ENCODE measurements around the gene SMAP1.
"Not testable (repeated sequence)": the region's sequence is repeated elsewhere in the genome, so short reads cannot be mapped to it uniquely, and the experiment has no call there.

SMAP1 gene

DNA sequence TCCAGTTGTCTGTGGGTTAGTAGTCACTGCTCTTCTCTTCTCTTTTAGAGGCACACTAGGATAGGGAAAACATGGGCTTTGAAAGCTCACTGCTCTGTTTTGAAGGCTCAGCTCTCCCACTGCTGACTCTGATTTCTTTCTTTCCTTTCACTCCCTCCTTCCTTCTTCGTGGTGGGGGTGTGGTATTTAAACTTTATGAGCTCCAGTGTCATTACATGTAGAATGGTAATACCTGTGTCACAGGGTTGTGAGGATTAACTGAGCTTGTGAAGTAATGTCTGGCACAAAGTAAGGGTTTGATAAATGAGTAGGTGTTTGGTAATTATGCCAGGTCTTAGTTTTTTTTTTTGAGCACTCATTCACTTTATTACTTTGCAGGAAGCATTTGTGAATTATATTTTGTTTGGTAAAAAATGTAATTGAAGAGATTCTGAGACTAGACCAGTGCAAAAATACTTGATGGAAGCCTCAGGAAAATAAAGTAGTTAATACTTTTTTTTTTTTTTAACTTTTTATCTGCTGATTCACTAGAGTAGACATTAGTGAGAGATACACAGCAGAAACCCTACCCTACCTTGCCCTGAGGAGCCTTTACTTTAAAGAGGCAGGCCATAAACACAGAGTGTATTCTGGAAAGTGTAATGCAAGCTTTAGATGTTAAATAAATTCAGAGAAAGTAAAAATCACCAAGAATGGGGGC is 17.3 kb downstream of the SMAP1 start:
- DNase-seq: no peak

DNA sequence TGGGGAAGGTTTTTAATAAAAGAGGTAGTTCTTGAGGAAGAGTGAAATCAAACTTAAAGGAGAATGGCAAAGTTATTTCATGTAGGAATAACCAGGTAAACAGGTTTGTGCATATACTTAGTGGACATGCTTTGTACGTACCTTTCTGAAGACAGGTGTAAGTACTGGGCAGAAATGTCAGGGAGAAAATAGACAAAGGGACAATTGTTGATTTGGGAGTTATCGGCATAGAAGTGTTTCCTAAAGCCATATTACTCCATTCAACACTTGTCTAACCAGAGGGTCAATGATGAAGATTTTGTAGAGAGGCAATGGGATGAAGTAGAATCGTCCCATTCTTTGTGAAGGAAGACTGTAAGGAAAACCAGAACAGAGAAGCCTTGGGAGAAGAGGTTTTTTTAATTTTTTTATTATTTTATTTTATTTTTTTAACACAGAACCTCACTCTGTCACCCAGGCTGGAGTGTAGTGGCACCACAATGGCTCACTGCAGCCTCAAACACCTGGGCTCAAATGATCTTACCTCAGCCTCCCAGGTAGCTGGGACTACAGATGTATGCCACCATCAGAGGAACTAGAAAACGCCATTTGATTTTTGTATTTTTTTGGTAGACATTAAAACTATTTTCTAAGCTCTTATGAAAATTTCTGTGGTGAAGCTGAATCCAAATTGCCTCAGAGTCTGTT is 18.0 kb downstream of the SMAP1 start:
- no peak for DNase-seq

DNA sequence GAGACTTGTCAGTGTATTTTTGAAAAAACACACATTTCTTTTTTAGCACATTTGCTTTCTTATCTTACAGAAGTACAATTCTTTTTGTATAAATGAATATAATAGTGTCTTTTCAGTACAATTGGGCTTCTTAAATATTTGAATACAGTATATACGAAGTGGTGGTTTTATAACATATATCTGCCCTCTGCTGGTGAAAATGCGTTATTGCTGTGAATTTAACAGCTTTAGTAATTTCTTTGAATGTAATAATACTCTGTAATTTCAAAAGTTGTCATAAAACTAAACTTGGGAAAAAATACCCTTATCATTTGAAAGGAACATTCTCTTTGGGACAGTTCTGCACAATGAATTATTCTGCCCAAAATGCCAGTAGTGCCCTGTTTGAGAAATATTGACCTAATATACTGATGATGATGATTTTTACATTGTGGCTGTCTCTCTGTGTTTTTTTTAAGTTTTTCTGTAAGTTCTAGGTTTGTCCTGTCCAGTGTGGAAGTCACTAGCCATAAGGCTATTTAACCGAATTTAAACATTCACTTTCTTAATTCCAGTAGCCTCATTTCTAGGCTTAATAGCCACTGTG is 19.0 kb downstream of the SMAP1 start:
- DNase-seq: no peak

DNA sequence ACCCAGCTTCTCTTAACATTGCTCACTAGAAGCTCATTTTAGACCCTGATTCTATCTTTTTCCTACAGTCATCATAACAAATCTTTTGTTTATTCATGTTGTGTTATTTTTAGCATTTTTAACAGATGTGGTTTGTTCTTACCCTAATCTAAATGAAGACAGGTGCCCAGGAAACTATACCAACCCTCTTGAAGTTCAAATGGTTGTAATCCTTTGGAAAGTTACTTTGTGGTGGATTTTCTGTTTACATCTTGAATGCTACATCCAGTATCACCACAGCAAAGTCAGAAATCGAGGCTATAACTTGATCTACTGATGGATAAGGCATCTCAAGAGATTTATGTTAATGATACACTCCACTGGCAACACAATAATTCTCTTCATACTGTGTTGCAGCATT is 26.2 kb downstream of the SMAP1 start:
- no peak for DNase-seq

DNA sequence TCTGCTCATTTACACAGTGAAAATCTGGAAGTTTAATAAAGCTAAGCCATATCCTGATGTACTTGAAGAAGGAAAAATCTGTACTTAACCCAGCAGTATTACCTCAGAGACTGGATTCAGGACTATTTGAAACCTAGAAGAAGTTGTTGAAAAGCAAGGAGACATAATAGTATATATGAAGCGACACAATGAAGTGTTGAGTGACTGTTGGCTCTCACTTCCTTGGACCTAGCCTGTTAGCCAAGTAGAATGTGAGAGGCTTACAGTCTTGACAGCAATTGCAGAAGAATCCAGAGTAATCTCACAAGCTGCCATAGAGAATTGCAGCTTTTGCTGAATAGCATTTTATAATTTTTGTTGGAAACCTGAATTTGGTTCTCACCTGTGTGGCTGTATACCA is 26.7 kb downstream of the SMAP1 start:
- DNase-seq: no peak

DNA sequence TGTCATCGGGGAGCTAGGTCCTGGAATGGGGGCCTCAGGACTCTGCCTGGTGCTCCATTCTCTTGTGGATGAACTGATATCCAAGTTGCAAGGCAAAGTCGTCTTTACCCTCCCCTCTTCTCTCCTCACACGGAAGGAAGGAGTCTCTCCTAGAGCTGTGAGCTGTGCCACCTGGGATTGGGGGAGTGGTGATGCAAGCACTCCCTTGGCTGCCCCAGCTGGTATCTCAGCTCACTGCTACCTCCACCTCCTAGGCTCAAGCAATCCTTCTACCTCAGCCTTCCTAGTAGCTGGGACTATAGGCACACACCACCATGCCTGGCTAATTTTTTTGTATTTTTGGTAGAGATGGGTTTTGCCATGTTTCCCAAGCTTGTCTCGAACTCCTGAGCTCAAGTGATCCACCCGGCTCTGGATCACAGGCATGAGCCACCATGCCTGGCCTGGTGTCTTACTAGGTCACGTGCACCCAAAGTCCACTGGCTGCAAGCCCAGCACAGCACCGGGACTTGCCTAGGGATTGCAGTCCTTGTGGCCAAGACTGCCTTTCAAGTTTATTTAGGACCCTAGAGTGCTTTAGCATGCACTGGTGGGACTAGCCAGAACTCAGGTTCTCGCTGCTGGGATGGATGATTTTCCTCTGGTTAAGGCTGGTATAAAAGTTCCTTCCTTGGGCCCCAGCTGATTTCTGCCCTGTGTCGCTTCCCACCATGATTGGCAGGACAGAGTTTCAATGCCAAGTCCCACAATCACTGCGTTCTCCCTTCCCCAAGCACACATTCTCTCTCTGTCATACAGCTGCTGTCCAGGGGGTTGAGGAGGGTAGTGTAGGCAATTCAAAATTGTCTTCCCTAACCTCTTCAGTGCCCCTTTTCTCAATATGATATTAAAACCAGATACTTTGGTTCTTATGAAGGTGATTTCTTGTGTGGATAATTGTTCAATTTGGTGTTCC is 33.5 kb downstream of the SMAP1 start:
- no peak for DNase-seq

DNA sequence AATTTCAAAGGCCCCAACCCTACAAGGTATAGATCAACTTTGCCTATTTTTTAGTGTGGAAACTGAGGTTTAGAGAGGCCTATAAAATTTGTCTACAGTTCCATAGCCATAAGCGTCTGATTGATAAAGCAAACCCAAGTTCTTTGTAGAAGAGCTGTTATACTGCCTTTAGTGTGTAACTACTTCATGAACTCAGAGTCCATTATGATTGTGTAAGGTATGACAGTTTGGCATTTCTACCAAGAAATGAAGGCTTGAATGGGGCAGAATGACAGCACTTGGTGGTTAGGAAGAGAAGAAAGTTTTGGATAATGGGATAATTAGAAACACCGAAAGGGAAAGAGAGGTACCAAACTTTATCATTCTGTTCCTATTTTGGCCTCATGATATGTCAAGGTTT is 38.1 kb downstream of the SMAP1 start:
- no peak for DNase-seq

DNA sequence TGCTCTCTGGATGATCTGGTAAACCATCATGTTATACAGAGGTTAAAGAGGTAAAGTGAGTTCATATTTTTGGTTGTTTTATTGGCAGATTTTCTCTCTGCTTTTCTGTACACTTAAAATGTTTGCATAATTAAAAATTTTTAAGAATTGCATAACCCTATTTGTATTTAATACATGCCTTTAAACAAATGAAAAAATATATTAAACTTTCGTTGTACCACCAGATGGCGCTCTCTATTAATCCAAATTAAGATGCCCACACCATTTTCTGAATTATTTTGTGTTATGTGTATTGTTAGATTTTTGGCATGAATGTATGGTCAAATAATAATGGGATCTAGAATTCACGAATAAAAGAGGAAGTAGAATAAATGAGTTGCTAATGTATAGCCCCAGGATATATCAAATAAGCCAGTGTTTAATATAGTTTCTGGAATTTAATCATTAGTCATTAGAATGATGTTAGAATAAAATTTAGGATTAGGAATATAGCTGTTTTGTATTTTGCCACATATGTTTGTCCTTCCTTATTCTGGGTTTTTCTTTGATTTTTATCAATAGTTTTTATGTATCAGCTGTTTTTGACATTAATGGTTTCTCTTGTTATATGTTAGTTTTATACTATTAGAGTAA is 38.9 kb downstream of the SMAP1 start:
- DNase-seq: no peak

DNA sequence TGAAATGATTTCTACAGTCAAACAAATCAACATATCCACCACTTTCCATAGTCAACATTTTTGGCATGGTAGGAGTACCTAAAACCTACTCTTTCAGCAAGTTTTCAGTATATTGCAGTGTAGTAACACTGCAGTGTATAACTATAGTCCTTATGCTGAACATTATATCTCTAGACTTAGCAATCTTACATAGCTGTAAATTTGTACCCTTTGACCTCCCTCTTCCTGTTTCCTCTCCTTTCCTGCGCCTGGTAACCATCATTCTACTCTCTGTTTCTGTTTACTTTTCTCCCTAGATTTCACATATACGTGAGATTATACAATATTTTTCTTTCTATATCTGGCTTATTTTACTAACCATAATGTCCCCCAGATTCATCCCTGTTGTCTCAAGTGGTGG is 40.2 kb downstream of the SMAP1 start:
- no peak for DNase-seq

DNA sequence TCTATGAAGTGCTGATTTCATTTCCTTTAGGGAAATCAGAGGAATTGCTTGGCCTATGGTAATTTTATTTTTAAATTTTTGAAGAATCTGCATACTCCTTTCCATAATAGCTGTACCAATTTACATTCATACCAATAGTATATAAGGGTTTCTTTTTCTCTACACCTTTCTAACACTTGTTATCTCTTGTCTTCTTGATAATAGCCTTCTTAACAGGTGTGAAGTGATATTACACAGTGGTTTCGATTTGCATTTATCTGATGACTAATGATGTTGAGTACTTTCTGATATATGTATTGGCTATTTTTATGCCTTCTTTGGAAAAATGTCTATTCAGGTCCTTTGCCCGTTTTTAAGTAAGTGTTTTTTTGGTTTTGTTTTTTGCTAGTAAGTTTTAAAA is 40.8 kb downstream of the SMAP1 start:
- no peak for DNase-seq

DNA sequence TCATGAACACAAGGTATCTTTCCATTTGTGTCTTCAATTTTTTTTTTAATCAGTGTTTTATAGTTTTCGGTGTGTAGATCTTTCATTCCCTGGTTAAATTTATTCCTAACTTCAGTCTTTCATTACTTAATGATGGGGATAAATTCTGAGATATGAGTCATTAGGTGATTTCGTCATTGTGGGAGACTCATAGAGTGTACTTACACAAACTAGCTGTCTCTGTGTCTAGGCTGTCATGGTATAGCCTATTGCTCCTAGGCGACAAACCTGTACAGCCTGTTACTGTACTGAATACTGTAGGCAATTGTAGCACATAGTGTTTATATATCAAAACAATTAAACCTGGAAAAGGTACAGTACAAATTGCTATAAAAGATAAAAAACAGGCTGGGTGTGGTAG is 42.1 kb downstream of the SMAP1 start:
- DNase-seq: no peak

DNA sequence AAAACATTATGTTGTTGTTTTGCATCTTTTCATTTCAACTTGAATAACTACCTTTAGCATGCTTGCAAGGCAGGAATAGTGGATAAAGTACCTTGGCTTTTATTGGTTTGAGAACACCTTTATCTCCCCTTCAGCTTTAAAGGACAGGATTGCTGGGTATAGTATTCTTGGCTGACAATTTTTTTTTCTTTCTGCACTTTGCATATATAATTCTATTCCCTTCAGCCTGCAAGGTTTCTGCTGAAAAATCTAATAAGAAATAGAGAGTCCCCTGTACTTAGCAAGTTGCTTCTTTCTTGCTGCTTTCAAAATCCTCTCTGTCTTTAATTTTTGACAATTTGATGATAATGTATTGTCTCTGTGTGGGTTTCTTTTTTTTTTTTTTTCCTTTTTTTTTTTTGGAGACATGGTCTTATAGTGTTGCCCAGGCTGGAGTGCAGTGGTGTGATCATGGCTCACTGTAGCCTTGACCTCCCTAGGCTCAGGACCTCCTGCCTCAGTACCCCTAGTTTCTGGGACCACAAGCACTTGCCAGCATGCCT is 47.1 kb downstream of the SMAP1 start:
- no peak for DNase-seq

DNA sequence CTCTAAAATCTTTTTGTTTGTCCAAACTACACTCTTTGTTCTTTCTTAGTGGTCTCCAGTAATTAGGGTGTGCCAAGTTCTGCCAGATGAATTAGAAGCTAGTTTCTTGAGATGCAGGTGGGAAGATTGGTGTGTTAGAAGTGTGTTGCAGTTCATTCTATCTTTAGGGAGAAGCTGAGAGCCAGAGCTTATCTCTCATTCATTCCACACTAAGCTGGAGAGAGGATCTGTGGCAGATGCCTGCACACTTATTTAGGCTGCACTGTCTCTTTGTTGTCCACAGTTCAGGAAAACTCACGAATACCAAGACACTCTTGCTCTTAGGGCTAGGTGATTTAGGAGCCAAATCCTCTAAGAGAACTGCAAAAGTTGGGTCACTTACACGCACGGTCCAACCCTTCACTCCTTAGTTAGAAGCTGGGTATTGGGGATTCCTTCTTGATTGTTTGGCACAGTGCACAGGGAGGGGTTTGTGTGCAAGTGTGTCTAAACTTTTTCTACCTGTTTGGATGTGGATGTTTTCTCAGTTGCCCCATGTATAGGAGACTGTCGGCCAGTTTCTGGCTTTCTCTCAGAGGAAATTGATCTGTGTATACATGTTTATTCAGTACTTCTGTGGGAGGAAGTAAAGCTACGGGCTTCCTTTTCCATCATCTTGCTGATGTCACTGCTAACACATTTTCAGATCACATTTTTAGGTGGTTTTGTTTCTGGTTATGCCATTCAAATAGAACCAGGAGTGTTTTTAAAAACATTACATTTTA is 49.5 kb downstream of the SMAP1 start:
- DNase-seq: no peak

DNA sequence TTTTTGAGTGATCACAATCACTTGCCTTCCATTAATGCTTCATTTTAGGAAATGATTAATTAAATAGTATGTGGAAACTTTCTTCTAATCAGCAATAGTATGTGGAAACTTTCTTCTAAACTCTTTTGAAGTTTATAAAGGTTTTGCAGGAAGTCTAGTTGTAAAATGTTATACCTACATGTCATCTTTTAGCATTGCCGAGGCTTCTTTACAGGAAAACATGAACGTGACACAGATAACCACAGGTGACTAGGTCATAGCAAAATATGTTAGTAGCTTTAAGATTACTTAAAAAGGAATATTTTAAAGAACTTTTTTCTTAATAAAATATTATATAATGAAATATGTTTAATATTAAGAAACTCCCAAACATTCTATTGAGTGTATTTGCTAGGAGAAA is 56.8 kb downstream of the SMAP1 start:
- DNase-seq: no peak

DNA sequence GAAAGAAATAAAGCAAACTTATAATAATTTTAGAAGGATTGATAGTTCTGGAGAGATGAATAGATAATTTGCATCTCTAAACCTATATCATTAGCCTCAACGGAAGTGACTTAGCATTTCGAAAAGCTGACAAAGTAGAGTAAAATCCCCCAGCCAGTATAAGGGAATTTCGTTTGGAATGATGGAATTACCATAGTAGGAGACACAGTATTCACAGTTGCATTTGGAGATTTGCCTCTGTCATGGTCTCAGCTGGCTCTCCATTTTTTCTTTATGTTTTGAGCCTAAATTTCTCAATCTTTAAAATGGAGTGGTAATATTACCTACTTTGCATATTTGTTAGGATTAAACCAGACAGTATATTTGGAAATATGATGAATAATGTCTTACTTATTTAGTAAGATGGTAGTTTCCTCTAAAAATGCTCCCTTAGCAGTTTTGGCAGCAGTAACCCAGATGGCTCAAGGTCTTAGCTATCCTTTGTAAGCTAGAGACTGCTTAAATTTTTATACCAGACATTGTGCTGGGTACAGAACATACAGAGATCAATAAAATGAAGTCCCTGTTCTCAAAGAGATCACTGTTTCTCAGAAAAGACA is 58.2 kb downstream of the SMAP1 start:
- DNase-seq: no peak

DNA sequence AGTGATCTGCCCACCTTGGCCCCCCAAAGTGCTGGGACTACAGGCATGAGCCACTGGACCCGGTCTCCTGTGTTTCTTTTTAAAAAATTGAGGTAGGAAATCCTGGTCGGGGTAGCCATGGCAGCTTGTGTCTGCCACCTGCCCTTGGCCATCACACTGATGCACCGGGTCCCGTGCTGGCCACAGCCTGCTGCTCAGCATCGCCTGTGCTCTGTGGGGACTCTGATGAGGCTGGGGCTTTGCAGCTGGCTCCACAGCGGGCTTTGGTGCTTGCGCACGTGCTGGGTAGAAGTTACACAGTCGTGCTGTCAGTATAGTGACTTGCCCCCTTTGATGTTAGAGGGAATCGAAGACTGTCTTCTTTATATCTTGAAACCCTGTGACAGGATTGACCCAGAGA is 66.7 kb downstream of the SMAP1 start:
- DNase-seq: no peak

DNA sequence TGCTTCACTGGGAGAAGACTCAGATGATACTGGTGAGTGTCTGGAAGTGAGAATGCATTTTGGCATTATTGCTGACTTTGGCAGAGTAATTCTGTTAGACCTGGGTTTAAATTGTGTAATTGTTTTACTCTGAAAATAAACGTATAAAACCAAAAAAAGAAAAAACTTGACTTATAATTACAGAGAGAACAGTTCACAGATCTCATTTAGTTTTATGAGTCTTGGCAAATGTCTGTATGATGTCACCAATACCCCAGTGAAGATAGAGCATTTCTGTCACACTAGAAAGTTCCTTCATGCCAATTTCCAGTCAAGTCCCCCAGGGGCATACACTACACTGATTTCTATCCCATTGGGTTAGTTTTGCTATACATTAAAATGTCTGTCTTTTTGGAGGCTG is 67.3 kb downstream of the SMAP1 start:
- DNase-seq: no peak

DNA sequence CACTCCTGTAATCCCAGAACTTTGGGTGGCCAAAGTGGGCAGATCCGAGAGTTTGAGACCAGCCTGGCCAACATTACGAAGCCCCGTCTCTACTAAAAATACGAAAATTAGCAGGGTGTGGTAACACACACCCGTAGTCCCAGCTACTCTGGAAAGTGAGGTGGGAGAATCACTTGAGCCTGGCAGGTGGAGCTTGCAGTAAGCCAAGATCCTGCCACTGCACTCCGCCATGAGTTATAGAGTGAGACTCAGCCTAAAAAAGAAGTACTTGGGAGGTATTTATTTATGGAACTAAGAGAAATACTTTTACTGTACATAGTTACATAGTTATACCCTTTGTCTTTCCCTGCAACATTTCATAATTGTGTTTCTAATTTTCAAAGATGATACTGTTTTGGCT is 67.8 kb downstream of the SMAP1 start:
- DNase-seq: no peak

DNA sequence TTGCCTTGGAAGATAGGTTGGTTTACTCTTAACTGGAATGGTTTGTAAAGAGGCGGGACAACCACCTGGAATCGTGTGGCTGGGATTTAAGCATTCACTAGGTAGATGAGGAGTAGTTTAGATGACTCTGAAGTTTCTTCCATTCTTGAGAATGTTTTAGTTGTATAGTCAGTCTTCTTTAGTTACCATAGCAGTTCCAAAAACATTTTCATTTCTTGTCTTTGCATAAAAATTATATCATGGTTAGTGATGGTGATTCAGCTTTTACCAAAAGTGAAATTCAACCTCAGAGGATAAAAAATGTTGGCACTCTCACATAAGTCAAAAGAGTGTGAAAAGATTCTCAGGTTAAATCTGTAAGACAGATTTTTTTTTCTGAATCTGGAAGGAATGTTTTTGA is 70.3 kb downstream of the SMAP1 start:
- DNase-seq: no peak

DNA sequence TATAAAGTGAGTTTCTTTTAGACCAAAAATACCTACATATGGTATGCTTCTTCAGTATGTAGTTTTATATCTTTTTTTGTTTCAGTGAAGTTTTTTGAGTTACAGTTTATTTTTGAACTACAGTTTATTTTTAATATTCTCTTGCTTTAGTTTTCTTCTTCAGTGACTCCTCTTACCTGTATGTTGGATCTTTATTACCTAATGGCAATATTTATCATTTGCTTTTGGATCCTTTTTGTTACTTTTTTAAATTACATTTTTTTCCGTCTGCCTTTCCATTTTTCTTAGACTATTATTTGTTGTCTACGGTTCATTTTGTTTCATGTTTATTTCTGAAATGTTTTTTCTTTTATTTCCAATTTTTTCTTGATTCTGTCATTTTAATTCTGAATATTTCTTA is 71.9 kb downstream of the SMAP1 start:
- no peak for DNase-seq

DNA sequence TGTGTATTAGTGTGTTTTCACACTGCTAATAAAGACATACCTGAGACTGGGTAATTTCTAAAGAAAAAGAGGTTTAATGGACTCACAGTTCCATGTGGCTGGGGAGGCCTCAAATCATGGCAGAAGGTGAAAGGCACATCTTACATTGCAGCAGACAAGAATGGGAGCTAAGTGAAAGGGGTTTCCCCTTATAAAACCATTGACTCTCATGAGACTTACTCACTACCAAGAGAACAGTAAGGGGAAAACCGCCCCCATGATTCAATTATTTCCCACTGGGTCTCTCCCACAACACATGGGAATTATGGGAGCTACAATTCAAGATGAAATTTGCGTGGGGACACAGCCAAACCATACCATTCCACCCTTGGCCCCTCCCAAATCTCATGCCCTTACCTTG is 73.1 kb downstream of the SMAP1 start:
- not testable (repeated sequence) for DNase-seq
